Gastrocnemius medialis (tissue), 4 donors: Measurements from ENCODE around the gene PRR33.

Experiments used
- CTCF ChIP-seq, 5 experiments: fragments of 450-650 bp in 3 of 5; fragments of 200-600 bp in 2 of 5; sonication (generic) in 2 of 5; IDR thresholded peaks in 4 of 5; conservative IDR thresholded peaks in 1 of 5; 1 replicate in 4 of 5; 2 replicates in 1 of 5; pipeline ENCODE4 v1.5.1; 2016 to 2019; ENCODE audit warnings: antibody characterized with exemption in 5 of 5, mild to moderate bottlenecking in 3 of 5, moderate library complexity in 3 of 5
- POLR2A ChIP-seq, 2 donors: fragments of 450-650 bp; IDR thresholded peaks; one replicate each; pipeline ENCODE4 v1.6.1; 2017; ENCODE audit warnings: antibody characterized with exemption in 2 of 2, mild to moderate bottlenecking in 2 of 2, moderate library complexity in 2 of 2

- TF ChIP-seq CTCF (IDR thresholded peaks at IDR 0.05 in 4 of 5, conservative IDR thresholded peaks at IDR 0.05 in 1 of 5) (no peak), POLR2A (IDR thresholded peaks at IDR 0.05) (no peak)
These were observed 30.0 kb upstream of the PRR33 start for GRCh38 chr11:1921574-1922141.
